Measurements from ENCODE around the gene NMRAL1.

DNA sequence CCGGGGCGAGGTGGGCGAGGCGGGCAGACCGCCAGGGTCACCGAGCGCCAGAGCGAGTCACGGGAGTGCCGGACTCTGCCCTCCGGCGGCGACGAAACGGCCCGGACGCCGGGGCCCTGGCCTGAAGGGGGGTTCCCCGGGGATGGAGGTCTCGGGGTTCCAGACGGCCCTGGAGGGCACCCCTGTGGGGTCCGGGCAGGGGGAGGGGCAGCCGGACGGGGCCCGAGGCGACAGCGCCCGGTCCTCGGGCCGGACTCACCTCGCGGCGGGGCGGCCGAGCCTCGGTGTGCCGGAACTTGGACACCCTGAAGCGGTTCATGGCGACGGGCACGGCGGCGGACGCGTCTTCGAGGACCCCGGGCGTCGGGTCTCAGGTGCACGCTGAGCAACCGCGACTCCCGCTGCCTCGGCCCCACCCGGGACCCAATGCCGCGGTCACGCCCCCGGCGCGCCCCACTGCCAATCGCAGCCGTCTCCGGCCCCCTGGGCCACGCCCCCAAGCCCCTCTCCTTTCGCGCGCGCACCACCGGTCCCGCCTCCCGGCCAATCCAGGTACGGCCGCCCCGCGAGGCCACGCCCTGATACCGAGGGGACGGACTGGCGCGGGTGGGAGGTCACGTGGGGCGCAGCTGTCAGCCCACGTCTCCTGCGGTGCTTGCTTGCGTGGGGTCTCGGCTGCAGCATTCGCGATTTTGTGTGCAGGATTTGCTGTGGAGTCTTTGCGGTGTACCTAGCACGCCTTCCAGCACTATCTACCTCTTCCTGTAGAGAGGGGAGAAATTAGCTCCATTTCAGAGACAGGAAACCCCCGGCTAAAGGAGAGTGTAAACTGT, 58.0 kb downstream of the NMRAL1 start, which contains the start of gene CORO7:
- TF ChIP-seq POLR2A (IDR thresholded peaks at IDR 0.05) (peak; percentile 43), EP300 (IDR thresholded peaks at IDR 0.05) (no peak)
- TF ChIP-seq, protein P1, sequence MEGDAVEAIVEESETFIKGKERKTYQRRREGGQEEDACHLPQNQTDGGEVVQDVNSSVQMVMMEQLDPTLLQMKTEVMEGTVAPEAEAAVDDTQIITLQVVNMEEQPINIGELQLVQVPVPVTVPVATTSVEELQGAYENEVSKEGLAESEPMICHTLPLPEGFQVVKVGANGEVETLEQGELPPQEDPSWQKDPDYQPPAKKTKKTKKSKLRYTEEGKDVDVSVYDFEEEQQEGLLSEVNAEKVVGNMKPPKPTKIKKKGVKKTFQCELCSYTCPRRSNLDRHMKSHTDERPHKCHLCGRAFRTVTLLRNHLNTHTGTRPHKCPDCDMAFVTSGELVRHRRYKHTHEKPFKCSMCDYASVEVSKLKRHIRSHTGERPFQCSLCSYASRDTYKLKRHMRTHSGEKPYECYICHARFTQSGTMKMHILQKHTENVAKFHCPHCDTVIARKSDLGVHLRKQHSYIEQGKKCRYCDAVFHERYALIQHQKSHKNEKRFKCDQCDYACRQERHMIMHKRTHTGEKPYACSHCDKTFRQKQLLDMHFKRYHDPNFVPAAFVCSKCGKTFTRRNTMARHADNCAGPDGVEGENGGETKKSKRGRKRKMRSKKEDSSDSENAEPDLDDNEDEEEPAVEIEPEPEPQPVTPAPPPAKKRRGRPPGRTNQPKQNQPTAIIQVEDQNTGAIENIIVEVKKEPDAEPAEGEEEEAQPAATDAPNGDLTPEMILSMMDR (IDR thresholded peaks at IDR 0.05), result peak in 2 of 3 donors; percentile 35 to 38

All from ovary (tissue), 3 donors.